ENCODE data around the gene DEUP1. TPM values are rescaled to one million over a fixed set of nuclear protein-coding genes. Genes with fewer than 3 reads are reported as not detected.

DEUP1 gene
- total and polyA plus RNA-seq, 4 donors, result 0.09 to 0.19 TPM; not detected in 2

- H3K9me3 ChIP-seq (ENCODE audit: control insufficient read depth in 4 of 4, low read length in 3 of 4), result no peaks in the 10 kb centered on the region
- no peak for DNase-seq (ENCODE audit: low spot score)
- WGBS, result 94% methylated on average over 2 of the region's 2 CpGs
- H3K27ac ChIP-seq (ENCODE audit: low read depth in 1 of 2, low read length in 2 of 2), result peak overlapping the region; percentile 63 to 89
- no peaks in the 10 kb centered on the region for H3K27me3 ChIP-seq (ENCODE audit: control insufficient read depth in 4 of 4, insufficient read depth in 4 of 4, low read length in 3 of 4)
- TF ChIP-seq HNF4A (conservative IDR thresholded peaks at IDR 0.05) (peak; percentile 22 to 40), YY1 (IDR thresholded peaks at IDR 0.05) (no peak), MAX (IDR thresholded peaks at IDR 0.05) (no peak), REST (IDR thresholded peaks at IDR 0.05) (no peak)
- no peak overlapping the region for H3K9ac ChIP-seq (ENCODE audit: low read depth in 1 of 2, low read length in 2 of 2)
- H3K36me3 ChIP-seq (ENCODE audit: control insufficient read depth in 4 of 4, insufficient read depth in 3 of 4, low read depth in 1 of 4, low read length in 3 of 4), result no peaks in the 10 kb centered on the region
- peaks cover 13 to 83% (median 69%) of the 10 kb centered on the region in 4 donors for H3K4me1 ChIP-seq (ENCODE audit: control insufficient read depth in 4 of 4, insufficient read depth in 4 of 4, low read length in 3 of 4)
- H3K4me3 ChIP-seq (ENCODE audit: low read depth in 1 of 3, low read length in 3 of 3), result no peak overlapping the region
Measured at GRCh38 chr11:93485983-93486382, 155.4 kb downstream of the DEUP1 start.

GRCh38 chr11:93487032-93487483, 156.5 kb downstream of the DEUP1 start:
- H3K27me3 ChIP-seq (ENCODE audit: control insufficient read depth in 4 of 4, insufficient read depth in 4 of 4, low read length in 3 of 4), result no peaks in the 10 kb centered on the region
- no peaks in the 10 kb centered on the region for H3K9me3 ChIP-seq (ENCODE audit: control insufficient read depth in 4 of 4, low read length in 3 of 4)
- peak; percentile 66 for DNase-seq (ENCODE audit: low spot score)
- peak overlapping the region; percentile 63 to 89 for H3K27ac ChIP-seq (ENCODE audit: low read depth in 1 of 2, low read length in 2 of 2)
- no peak overlapping the region for H3K9ac ChIP-seq (ENCODE audit: low read depth in 1 of 2, low read length in 2 of 2)
- H3K4me1 ChIP-seq (ENCODE audit: control insufficient read depth in 4 of 4, insufficient read depth in 4 of 4, low read length in 3 of 4), result peaks cover 11 to 85% (median 67%) of the 10 kb centered on the region in 4 donors
- H3K36me3 ChIP-seq (ENCODE audit: control insufficient read depth in 4 of 4, insufficient read depth in 3 of 4, low read depth in 1 of 4, low read length in 3 of 4), result no peaks in the 10 kb centered on the region
- TF ChIP-seq HNF4A (conservative IDR thresholded peaks at IDR 0.05) (peak; percentile 95 to 96), CTCF (IDR thresholded peaks at IDR 0.05; ENCODE audit: low read depth, low read length, missing input control) (no peak), SP1 (IDR thresholded peaks at IDR 0.05) (peak; percentile 93), REST (IDR thresholded peaks at IDR 0.05) (peak; percentile 76), ZBTB33 (IDR thresholded peaks at IDR 0.05) (peak; percentile 91), JUND (IDR thresholded peaks at IDR 0.05) (peak; percentile 50 to 82), MAX (IDR thresholded peaks at IDR 0.05) (peak; percentile 92), RAD21 (IDR thresholded peaks at IDR 0.05) (peak; percentile 65 to 74), ATF3 (IDR thresholded peaks at IDR 0.05) (peak; percentile 72), RXRA (IDR thresholded peaks at IDR 0.05) (peak; percentile 98 to 99), TAF1 (conservative IDR thresholded peaks at IDR 0.05) (no peak), EGR1 (IDR thresholded peaks at IDR 0.05; ENCODE audit: low read depth in 2 of 2) (peak; percentile 25 to 78), NR2F2 (IDR thresholded peaks at IDR 0.05) (peak; percentile 91), HNF4G (IDR thresholded peaks at IDR 0.05) (peak; percentile 64), FOXA2 (IDR thresholded peaks at IDR 0.05) (peak; percentile 73), FOXA1 (IDR thresholded peaks at IDR 0.05) (peak; percentile 88), YY1 (IDR thresholded peaks at IDR 0.05) (peak; percentile 88), GABPA (IDR thresholded peaks at IDR 0.05 in 1 of 2, conservative IDR thresholded peaks at IDR 0.05 in 1 of 2) (peak in 1 of 2 donors; percentile 55)
- no peak overlapping the region for H3K4me3 ChIP-seq (ENCODE audit: low read depth in 1 of 3, low read length in 3 of 3)
- 23% methylated on average over 7 of the region's 7 CpGs for WGBS

Data from liver (tissue), 9 donors.